GM19099 (cell line): Measurements from ENCODE around the gene ATP9A.

Experiments used
- POLR2A ChIP-seq: IDR thresholded peaks from 3 replicates; pipeline ENCODE4 v1.6.1; 2011; ENCODE audit warnings: low read depth; ENCODE audit not compliant: insufficient read length; ENCODE audit errors: extremely low read depth

ATP9A gene

DNA sequence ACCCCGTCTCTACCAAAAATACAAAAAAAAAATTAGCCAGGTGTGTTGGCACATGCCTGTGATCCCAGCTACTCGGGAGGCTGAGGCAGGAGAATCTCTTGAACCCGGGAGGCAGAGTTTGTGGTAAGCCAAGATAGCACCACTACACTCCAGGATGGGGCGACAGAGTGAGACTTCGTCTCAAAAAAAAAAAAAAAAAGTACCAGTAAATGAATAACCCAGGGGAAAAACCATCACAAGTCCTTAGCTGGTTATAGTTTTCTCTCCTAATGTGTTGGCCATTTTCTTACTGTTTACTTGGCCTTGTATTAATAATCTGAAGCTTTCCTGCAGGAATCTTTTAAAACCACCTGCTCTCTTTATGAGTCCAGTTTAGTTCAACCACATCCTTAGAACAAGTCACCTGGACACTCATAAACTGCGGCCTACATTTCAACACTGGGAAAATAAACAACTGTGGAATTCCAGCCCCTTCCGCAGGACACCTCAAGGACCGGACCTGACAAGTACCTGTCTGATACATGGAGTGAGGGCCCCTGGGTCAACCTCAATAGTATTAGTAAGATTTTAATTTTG is 102.6 kb downstream of the ATP9A start:
- TF ChIP-seq POLR2A, result no peak

GRCh38 chr20:51661609-51662178 is 106.5 kb downstream of the ATP9A start:
- TF ChIP-seq POLR2A, result no peak

DNA sequence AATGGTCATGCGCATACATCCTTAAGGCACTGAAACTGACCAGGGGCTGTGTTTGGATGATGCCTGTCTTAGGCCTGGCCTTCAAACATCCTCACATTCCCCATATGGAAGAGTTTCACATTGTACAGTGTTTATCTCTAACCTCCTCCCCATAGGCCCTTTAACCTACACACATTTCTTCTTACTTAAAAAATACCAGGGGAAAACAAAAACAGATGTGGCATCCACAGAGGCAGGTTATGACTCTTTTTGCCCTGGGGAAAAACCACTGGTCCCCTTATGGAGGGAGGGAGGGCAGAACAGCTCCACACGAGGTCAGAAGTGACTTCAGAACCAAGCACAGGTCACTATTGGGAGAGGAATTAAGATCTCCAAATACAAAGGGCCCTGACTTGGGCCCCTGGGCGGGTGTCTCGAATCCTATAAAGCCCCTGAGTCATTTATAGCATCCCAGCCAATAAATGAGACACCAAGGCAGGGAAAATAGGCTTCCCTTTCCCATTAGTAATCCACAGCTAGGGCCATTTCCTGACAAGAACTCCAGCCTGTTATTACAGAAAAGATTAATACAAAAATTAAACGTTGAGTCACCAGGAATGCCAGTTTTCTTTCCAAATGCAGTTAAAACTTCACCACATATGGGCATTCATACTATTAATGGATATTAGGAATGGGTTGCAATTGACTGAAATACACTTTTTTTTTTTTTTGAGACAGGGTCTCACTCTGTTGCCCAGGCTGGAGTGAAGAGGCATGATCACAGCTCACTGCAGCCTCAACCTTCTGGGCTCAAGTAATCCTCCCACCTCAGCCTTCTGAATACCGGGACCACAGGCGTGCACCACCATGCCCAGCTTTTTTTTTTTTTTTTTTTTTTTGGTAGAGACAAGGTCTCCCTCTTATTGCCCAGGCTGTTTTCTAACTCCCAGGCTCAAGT is 107.2 kb downstream of the ATP9A start:
- TF ChIP-seq POLR2A, result no peak

DNA sequence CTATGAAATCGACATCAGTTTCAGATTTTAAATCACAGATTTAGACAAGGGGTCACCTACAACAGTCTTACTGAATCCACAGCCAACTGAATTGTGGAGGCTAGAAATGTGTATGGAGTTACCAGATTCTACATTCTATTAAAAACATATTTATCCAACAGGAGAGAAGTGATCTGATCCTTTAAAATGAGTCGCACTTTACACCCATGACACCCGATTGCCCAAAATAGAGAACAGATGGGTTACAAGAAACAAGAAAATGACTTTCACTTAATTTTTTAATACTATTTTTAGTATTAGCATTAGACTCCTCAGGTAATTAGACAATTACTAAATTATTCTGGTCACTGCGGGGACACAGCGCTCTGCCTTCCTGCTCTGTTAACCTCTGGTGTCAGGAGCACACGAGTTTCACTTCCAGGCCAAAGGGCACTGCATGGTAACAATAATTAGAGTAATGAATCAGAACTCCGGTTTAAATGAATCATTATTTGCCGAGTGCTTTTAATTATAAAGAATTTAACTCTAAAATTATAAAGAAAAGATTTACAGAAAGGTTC is 108.6 kb downstream of the ATP9A start:
- no peak for TF ChIP-seq POLR2A

GRCh38 chr20:51656726-51657260 is 111.4 kb downstream of the ATP9A start:
- no peak for TF ChIP-seq POLR2A

GRCh38 chr20:51654495-51654894 is 113.7 kb downstream of the ATP9A start:
- TF ChIP-seq POLR2A, result no peak

- TF ChIP-seq POLR2A, result no peak
These were observed 114.1 kb downstream of the ATP9A start for GRCh38 chr20:51654060-51654459.

DNA sequence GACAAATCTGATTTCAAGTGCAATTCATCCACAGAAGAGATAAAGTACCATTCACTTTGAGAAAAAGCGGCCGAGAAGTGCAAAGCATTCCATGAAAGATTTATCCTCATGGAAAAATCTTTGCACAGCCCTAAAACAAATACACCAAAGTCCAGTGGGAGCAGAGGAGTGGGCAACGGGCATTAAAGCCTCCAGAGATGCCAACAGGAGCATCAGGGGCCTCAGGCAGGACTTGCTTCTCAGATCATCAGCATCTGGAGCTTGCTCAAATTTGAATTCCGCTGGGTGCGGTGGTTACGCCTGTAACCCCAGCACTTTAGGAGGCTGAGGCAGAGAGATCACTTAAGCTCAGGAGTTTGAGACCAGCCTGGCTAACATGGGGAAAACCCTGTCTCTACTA is 115.0 kb downstream of the ATP9A start:
- no peak for TF ChIP-seq POLR2A

- no peak for TF ChIP-seq POLR2A
These were observed 116.2 kb downstream of the ATP9A start for GRCh38 chr20:51651921-51652549.

DNA sequence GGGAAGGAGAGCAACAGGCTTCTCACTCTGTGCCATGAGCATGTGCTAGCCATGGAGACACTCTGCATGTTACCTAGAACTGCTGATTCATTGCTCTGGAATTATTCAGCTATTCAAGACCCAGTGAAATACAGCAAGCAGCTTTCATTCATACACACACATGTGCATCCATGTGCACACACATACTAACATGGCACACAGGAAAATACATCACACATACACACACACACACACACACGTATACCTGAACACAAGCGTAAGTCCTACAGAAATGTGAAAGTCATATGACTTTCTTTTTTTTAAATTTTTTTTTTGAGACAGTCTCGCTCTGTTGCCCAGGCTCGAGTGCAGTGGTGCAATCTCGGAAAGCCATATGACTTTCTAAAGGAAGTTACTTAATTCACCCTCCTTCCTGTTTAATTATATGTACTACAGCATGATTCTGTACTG is 117.5 kb downstream of the ATP9A start:
- no peak for TF ChIP-seq POLR2A

GRCh38 chr20:51648571-51648947 is 119.6 kb downstream of the ATP9A start:
- TF ChIP-seq POLR2A, result no peak

- TF ChIP-seq POLR2A, result no peak
These were observed 120.3 kb downstream of the ATP9A start for GRCh38 chr20:51647674-51648570.

- TF ChIP-seq POLR2A, result no peak
These were observed 124.8 kb downstream of the ATP9A start for GRCh38 chr20:51643390-51643789.

GRCh38 chr20:51641866-51642265 is 126.3 kb downstream of the ATP9A start:
- TF ChIP-seq POLR2A, result no peak
